Lower leg skin (tissue), 3 donors: Measurements from ENCODE around the gene KIF13A.

Experiments used
- POLR2A ChIP-seq, 2 donors: fragments of 450-650 bp; IDR thresholded peaks; one replicate each; pipeline ENCODE4 v1.6.1; 2016 to 2017; ENCODE audit warnings: antibody characterized with exemption in 2 of 2, mild to moderate bottlenecking in 1 of 2, moderate library complexity in 1 of 2
- TF ChIP-seq, protein P1 (sequence below), 3 donors: fragments of 450-650 bp; IDR thresholded peaks; one replicate each; pipeline ENCODE4 v1.5.1; 2016; ENCODE audit warnings: antibody characterized with exemption in 3 of 3, mild to moderate bottlenecking in 3 of 3, moderate library complexity in 2 of 3

GRCh38 chr6:17808609-17809008 lies 178.8 kb downstream of the KIF13A start:
- TF ChIP-seq, protein P1, sequence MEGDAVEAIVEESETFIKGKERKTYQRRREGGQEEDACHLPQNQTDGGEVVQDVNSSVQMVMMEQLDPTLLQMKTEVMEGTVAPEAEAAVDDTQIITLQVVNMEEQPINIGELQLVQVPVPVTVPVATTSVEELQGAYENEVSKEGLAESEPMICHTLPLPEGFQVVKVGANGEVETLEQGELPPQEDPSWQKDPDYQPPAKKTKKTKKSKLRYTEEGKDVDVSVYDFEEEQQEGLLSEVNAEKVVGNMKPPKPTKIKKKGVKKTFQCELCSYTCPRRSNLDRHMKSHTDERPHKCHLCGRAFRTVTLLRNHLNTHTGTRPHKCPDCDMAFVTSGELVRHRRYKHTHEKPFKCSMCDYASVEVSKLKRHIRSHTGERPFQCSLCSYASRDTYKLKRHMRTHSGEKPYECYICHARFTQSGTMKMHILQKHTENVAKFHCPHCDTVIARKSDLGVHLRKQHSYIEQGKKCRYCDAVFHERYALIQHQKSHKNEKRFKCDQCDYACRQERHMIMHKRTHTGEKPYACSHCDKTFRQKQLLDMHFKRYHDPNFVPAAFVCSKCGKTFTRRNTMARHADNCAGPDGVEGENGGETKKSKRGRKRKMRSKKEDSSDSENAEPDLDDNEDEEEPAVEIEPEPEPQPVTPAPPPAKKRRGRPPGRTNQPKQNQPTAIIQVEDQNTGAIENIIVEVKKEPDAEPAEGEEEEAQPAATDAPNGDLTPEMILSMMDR (IDR thresholded peaks at IDR 0.05): no peak
- no peak for TF ChIP-seq POLR2A (IDR thresholded peaks at IDR 0.05)
